ES-I3 (cell line): ENCODE measurements around the gene MAPKAP1.

ENCODE experiments used
- H3K36me3 ChIP-seq: 2 replicates; pipeline ENCODE4 v1.6.1; 2013; ENCODE audit warnings: mild to moderate bottlenecking, low read length, control low read depth, moderate library complexity; ENCODE audit not compliant: insufficient read depth
- H3K4me1 ChIP-seq: 2 replicates; pipeline ENCODE4 v1.6.1; 2013; ENCODE audit warnings: mild to moderate bottlenecking, control low read depth, low read length; ENCODE audit not compliant: insufficient read depth
- H3K9ac ChIP-seq: 2 replicates; pipeline ENCODE4 v1.6.1; 2013; ENCODE audit warnings: low read depth, mild to moderate bottlenecking, low read length, moderate library complexity
- H3K9me3 ChIP-seq: 2 replicates; pipeline ENCODE4 v1.6.1; 2013; ENCODE audit warnings: mild to moderate bottlenecking, low read length, moderate library complexity; ENCODE audit not compliant: control insufficient read depth, insufficient read depth

MAPKAP1 gene

GRCh38 chr9:125425170-125425897 lies 281.7 kb downstream of the MAPKAP1 start:
- Histone ChIP-seq H3K9ac (no peak overlapping the region), H3K9me3 (no peaks in the 10 kb centered on the region), H3K4me1 (no peaks in the 10 kb centered on the region; the same call in 1 of the 2 replicates), H3K36me3 (no peaks in the 10 kb centered on the region)

GRCh38 chr9:125423964-125424363 lies 283.0 kb downstream of the MAPKAP1 start:
- Histone ChIP-seq H3K9ac (no peak overlapping the region), H3K9me3 (no peaks in the 10 kb centered on the region), H3K36me3 (no peaks in the 10 kb centered on the region), H3K4me1 (no peaks in the 10 kb centered on the region; the same call in 1 of the 2 replicates)

GRCh38 chr9:125422853-125423252 lies 284.2 kb downstream of the MAPKAP1 start:
- Histone ChIP-seq H3K36me3 (no peaks in the 10 kb centered on the region), H3K4me1 (no peaks in the 10 kb centered on the region; the same call in 1 of the 2 replicates), H3K9ac (no peak overlapping the region), H3K9me3 (no peaks in the 10 kb centered on the region)

- Histone ChIP-seq H3K4me1 (no peaks in the 10 kb centered on the region; the same call in 1 of the 2 replicates), H3K9ac (no peak overlapping the region), H3K36me3 (no peaks in the 10 kb centered on the region), H3K9me3 (no peaks in the 10 kb centered on the region)
Measured at GRCh38 chr9:125421591-125422181, 285.3 kb downstream of the MAPKAP1 start.

GRCh38 chr9:125421166-125421565 lies 285.8 kb downstream of the MAPKAP1 start:
- no peaks in the 10 kb centered on the region; the same call in 1 of the 2 replicates for H3K4me1 ChIP-seq
- no peaks in the 10 kb centered on the region for H3K9me3 ChIP-seq
- H3K9ac ChIP-seq, result no peak overlapping the region
- no peaks in the 10 kb centered on the region for H3K36me3 ChIP-seq

- Histone ChIP-seq H3K36me3 (no peaks in the 10 kb centered on the region), H3K9ac (no peak overlapping the region), H3K4me1 (no peaks in the 10 kb centered on the region; the same call in 1 of the 2 replicates), H3K9me3 (no peaks in the 10 kb centered on the region)
Measured at GRCh38 chr9:125418404-125418803, 288.6 kb downstream of the MAPKAP1 start.

- Histone ChIP-seq H3K4me1 (no peaks in the 10 kb centered on the region; the same call in 1 of the 2 replicates), H3K36me3 (no peaks in the 10 kb centered on the region), H3K9me3 (no peaks in the 10 kb centered on the region), H3K9ac (no peak overlapping the region)
Measured at GRCh38 chr9:125416517-125416916, 290.5 kb downstream of the MAPKAP1 start.

GRCh38 chr9:125415583-125416460 lies 291.2 kb downstream of the MAPKAP1 start:
- no peaks in the 10 kb centered on the region for H3K9me3 ChIP-seq

GRCh38 chr9:125413579-125413978 lies 293.4 kb downstream of the MAPKAP1 start:
- Histone ChIP-seq H3K9ac (no peak overlapping the region), H3K36me3 (no peaks in the 10 kb centered on the region), H3K4me1 (peaks cover 3% of the 10 kb centered on the region; the same call in 1 of the 2 replicates), H3K9me3 (no peaks in the 10 kb centered on the region)

More at GRCh38 chr9:125415583-125416460, 291.2 kb downstream of the MAPKAP1 start:
- Histone ChIP-seq H3K9ac (no peak overlapping the region), H3K36me3 (no peaks in the 10 kb centered on the region), H3K4me1 (no peaks in the 10 kb centered on the region)

- Histone ChIP-seq H3K9ac (no peak overlapping the region), H3K4me1 (peaks cover 3% of the 10 kb centered on the region; the same call in 1 of the 2 replicates), H3K9me3 (no peaks in the 10 kb centered on the region), H3K36me3 (no peaks in the 10 kb centered on the region)
Measured at GRCh38 chr9:125412166-125412565, 294.8 kb downstream of the MAPKAP1 start.

- Histone ChIP-seq H3K36me3 (no peaks in the 10 kb centered on the region), H3K9me3 (no peaks in the 10 kb centered on the region), H3K9ac (peak overlapping the region; percentile 58; the same call in 1 of the 2 replicates), H3K4me1 (peaks cover 3% of the 10 kb centered on the region; the same call in 1 of the 2 replicates)
Measured at GRCh38 chr9:125411171-125411756, 295.7 kb downstream of the MAPKAP1 start.

GRCh38 chr9:125410522-125410894 lies 296.5 kb downstream of the MAPKAP1 start:
- H3K36me3 ChIP-seq, result no peaks in the 10 kb centered on the region
- H3K9ac ChIP-seq, result peak overlapping the region; percentile 58; the same call in 1 of the 2 replicates
- H3K4me1 ChIP-seq, result peaks cover 3% of the 10 kb centered on the region; the same call in 1 of the 2 replicates
- H3K9me3 ChIP-seq, result no peaks in the 10 kb centered on the region

- no peaks in the 10 kb centered on the region for H3K36me3 ChIP-seq
- peaks cover 3% of the 10 kb centered on the region; the same call in 1 of the 2 replicates for H3K4me1 ChIP-seq
- H3K9me3 ChIP-seq, result no peaks in the 10 kb centered on the region
- H3K9ac ChIP-seq, result peak overlapping the region; percentile 58; the same call in 1 of the 2 replicates
Measured at GRCh38 chr9:125409637-125410521, 297.1 kb downstream of the MAPKAP1 start.
